GM21576 (cell line): Measurements from ENCODE around the gene CSAG1.
"Not testable (repeated sequence)": the region's sequence is repeated elsewhere in the genome, so short reads cannot be mapped to it uniquely, and the experiment has no call there.

Experiments
- ATAC-seq: cut with Tn5 transposase; IDR thresholded peaks from one replicate; pipeline ENCODE4 v1.9.1; 2021; ENCODE audit warnings: mild to moderate bottlenecking, moderate library complexity; ENCODE audit not compliant: unreplicated experiment

CSAG1 gene

DNA sequence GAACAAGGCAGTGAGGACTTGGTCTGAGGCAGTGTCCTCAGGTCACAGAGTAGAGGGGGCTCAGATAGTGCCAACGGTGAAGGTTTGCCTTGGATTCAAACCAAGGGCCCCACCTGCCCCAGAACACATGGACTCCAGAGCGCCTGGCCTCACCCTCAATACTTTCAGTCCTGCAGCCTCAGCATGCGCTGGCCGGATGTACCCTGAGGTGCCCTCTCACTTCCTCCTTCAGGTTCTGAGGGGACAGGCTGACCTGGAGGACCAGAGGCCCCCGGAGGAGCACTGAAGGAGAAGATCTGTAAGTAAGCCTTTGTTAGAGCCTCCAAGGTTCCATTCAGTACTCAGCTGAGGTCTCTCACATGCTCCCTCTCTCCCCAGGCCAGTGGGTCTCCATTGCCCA, 33.1 kb downstream of the CSAG1 start:
- not testable (repeated sequence) for ATAC-seq

DNA sequence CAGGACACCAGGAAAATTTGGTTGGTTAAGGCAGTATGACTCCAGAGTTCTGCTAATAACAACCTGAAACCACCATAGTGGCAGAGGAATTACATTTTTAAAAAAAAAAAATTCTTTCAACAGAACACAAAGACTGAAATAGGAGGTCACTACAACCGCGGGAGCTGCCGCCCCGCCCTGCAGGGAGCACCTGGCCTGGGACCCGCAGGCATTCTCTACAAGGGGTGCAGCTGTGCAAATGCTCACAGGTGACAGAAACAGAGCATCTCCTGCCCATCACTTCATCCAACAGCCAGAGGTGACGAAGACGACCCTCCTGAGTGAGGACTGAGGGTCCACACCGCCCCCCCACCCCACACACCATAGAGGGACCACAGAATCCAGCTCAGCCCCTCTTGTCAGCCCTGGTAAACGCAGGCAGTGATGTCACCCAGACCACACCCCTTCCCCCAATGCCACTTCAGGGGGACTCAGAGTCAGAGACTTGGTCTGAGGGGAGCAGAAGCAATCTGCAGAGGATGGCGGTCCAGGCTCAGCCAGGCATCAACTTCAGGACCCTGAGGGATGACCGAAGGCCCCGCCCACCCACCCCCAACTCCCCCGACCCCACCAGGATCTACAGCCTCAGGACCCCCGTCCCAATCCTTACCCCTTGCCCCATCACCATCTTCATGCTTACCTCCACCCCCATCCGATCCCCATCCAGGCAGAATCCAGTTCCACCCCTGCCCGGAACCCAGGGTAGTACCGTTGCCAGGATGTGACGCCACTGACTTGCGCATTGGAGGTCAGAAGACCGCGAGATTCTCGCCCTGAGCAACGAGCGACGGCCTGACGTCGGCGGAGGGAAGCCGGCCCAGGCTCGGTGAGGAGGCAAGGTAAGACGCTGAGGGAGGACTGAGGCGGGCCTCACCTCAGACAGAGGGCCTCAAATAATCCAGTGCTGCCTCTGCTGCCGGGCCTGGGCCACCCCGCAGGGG, 35.3 kb downstream of the CSAG1 start, which contains the start of gene MAGEA3:
MAGEA3 (plus strand) TSS at position 843 of the 980 bp plus-strand sequence. CDS start 2,039 bp downstream, outside the sequence.
- ATAC-seq = not testable (repeated sequence)

DNA sequence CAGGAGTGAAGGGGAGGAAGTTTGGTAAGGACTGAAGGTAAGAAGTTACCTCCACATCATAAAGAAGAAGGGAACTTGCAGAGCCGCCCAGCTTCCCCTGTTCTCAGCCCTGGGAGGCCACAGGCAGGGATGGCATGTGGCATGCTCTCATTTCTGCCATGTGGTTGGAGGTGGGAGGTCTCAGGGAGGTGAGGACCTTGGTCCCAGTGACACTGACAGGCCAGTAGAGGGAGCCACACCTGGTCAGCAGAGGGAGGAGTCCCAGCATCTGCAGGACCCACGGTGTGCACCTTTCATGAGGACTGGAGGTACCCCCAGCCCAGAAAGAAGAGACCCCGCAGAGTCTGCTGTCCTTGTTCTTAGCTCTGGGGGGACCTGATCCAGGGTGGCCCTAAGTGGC, 52.5 kb downstream of the CSAG1 start:
- peak; percentile 91 for ATAC-seq
